SIG-M5 treated with dmso at 0.1 percent for 504 hours (cell line): Measurements from ENCODE around the gene CDKN1A.
"Not testable (repeated sequence)": the region's sequence is repeated elsewhere in the genome, so short reads cannot be mapped to it uniquely, and the experiment has no call there.

Source experiments
- DNase-seq: peaks from one replicate; lab custom pipeline; 2025; ENCODE audit not compliant: unreplicated experiment; lab: John Stamatoyannopoulos, UW

The CDKN1A gene

GRCh38 chr6:36717871-36718540 lies 39.5 kb downstream of the CDKN1A start:
- no peak for DNase-seq

GRCh38 chr6:36718560-36718959 lies 40.0 kb downstream of the CDKN1A start:
- no peak for DNase-seq

DNA sequence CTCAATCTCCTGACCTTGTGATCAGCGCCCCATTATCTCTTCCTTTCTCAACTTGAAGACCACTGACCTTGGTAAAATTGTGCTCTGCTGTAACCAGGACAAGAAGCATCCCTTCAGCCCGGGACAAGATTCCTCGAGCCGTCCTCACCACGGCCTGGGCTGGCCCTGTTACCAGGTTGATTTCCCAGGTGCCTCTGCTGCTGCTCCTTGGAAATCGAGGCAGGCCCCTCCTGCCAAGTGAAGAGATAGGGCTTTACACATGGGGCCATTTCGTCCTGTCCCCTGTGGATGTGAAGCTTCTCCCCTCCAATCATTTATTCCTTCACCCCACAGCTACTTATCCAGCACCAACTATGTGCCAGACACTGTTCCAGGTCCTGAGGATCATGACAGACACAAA lies 40.6 kb downstream of the CDKN1A start:
- no peak for DNase-seq

DNA sequence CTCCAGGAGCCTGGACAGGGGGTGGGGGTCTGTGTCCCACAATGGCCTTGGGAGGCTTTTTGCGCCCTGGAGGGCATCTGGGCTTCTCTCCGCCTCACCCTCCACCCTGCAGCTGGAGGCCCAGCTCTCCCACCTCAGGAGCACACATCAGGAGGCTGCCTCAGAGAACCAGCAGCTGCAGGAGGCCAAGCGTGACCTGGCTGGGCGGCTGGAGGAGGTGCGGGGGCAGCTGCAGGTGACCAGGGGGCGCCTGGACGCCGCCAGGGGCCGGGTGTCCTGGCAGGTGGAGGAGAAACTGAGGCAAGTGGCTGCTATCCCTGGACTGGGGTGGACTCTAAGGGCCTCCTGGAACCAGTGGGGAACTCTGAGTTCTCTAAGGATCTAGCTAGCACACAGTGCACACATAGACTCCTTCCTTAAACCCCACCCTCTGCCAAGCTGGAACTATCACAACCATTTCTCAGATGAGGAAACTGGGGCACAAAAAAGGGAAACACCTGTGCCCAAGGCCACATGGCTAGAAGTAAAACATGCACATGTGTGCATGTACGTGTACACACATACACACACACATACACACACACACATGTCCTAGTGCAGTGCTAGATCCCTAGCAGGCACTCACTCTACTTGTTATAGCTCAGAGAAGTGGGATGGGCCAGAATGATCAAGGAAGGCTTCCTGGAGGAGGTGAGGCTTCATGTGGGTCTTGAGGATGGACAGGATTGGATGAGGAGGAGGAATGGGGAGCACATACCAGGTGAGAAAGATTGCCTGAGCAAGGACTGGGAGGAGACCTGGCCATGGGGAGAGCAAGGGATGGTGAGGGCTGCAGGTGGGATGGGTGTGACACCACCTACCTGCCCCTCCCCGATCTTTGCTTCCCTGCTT lies 42.0 kb downstream of the CDKN1A start:
- no peak for DNase-seq

- DNase-seq: no peak
These were observed 43.0 kb downstream of the CDKN1A start for GRCh38 chr6:36721369-36722140.

DNA sequence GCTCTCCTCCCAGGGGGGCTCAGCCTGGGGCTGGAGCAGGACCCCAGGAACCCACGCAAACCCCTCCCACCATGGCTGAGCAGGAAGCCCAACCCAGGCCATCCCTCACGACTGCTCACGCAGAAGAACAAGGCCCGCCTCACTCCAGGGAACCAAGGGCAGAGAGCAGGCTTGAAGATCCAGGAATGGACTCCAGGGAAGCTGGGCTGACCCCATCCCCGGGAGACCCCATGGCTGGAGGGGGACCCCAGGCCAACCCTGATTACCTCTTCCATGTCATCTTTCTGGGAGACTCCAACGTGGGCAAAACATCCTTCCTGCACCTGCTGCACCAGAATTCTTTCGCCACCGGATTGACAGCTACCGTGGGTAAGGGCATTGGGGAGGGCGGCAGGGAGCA lies 43.9 kb downstream of the CDKN1A start:
- no peak for DNase-seq

DNA sequence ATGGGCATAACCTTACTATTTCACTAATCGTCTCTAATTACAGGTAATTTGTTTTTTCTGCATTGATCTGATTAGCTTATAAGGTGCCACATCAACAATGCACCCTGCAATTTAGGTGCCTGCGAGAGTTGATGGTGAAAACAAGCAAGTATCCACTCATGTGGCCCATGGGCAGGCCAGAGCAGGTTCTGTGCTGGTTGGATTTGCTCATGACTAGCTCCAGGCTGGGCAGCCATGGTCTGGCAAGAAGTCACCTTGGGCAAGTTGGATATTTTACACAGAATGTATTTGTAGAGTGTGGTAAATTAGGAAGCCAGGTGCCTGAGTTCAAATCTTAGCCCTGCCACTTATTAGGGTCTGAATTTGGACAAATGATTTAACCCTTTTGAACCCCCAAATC lies 44.4 kb downstream of the CDKN1A start:
- DNase-seq: no peak

DNA sequence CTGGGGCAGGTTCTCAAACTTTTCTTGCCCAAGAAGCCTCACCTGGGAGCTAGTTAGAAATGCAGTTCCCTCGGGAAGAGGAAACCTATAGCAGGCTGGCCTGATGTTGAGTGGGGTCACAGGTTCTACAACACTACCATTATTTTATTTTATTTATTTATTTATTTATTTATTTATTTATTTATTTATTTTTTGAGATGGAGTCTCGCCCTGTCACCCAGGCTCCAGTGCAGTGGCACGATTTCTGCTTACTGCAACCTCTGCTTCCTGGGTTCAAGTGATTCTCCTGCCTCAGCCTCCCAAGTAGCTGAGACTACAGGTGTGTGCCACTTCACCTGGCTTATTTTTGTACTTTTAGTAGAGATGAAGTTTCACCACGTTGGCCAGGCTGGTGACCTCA lies 45.5 kb downstream of the CDKN1A start:
- not testable (repeated sequence) for DNase-seq

DNA sequence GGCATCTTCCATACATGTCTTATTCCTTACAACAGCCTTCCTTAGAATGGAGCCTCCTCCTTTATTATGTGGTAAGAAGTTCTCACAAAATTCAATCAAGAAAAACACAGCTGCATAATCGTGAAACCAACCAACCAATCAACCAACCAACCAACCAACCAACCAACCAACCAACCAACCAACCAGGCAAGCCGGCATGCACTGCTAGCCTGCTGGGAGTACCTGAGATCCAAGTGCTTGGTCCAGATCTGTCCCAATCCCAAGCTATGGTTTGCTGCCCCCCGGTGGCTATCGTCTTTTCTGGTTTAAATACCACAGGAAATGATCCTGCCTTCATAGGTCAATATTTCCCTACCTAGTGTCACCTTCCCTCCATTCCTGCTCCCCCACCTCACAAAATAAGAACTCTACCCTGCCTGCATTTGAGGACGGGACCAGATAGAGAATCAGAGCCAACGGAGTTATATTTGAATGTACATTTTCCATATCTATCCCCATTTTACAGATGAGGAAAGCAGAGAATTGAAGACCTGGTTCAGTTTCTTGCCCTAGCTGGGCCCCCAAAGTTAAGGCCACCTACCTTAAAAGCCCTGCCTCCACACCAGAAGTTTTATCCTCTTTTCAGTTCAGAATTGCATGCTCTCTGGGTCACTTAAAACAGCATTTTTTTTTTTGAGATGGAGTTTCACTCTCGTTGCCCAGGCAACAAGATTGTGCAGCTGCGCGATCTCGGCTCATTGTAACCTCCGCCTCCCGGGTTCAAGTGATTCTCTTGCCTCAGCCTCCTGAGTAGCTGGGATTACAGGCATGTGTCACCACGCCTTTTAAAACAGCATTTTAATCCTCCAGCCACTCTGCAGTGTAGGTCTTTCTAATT lies 46.2 kb downstream of the CDKN1A start:
- DNase-seq: peak; percentile 30

GRCh38 chr6:36725581-36725980 lies 47.1 kb downstream of the CDKN1A start:
- no peak for DNase-seq

DNA sequence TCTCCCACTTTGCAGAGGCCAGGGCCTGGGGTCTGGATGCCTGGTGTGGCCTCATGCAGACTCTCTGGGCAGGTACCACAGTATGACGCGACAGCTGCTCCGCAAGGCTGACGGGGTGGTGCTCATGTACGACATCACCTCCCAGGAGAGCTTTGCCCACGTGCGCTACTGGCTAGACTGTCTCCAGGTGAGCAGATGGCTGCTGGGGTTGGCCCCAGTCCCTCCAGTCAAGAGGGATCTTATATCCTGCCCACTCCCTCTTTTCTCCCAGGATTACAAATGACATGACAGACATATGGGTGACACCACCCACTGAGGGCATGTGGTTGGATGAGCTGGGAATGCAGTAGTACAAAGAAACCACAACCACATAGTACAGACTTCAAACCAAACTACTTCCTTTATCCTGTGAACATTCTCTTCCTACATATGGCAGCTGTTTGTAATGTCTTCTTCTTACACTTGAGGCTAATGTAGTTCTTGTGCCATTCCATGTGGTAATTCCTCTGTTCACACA lies 49.0 kb downstream of the CDKN1A start:
- peak; percentile 85 for DNase-seq

DNA sequence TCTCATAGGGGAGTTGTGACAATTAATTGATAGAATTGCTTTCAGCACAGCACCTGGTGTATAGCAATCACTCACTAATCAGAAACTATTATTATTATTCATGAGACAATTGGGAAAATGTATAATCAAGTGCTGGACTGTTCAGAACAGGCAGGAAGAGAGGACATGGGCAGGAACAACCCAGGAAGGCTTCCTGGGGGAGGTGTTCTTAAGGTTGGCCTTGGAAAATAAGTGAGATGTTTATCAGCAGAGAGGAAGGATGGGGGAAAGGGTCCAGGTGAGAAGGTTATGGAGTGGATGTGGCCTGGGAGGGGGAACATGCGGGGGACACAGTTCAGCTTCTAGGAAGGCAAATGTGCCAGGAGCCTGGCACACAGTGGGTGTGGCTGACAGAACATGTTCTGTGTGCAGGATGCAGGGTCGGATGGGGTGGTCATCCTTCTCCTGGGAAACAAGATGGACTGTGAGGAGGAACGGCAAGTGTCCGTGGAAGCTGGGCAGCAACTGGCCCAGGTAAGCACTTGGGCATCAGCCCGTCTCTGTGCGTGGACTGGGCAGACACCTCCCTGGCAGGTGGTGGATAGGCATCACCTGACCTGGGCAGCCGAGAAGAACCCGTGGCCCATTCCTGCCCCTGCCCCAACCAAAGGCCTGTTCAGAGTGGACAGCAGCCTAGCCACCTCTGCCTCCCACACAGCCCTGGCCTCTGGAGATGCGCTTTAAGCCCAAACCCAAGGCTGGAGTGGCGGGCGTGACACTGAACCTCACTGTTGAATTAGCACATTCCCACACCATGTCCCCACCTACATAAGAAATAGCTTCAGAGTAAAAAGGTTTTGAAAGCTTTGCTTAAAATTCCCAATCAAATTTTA lies 50.0 kb downstream of the CDKN1A start:
- DNase-seq: no peak

- DNase-seq: no peak
These were observed 50.6 kb downstream of the CDKN1A start for GRCh38 chr6:36729161-36729524.

GRCh38 chr6:36730424-36731380 lies 52.2 kb downstream of the CDKN1A start:
- no peak for DNase-seq

GRCh38 chr6:36731622-36732310 lies 53.3 kb downstream of the CDKN1A start:
- DNase-seq: no peak

GRCh38 chr6:36733300-36733699 lies 54.8 kb downstream of the CDKN1A start:
- DNase-seq: no peak

DNA sequence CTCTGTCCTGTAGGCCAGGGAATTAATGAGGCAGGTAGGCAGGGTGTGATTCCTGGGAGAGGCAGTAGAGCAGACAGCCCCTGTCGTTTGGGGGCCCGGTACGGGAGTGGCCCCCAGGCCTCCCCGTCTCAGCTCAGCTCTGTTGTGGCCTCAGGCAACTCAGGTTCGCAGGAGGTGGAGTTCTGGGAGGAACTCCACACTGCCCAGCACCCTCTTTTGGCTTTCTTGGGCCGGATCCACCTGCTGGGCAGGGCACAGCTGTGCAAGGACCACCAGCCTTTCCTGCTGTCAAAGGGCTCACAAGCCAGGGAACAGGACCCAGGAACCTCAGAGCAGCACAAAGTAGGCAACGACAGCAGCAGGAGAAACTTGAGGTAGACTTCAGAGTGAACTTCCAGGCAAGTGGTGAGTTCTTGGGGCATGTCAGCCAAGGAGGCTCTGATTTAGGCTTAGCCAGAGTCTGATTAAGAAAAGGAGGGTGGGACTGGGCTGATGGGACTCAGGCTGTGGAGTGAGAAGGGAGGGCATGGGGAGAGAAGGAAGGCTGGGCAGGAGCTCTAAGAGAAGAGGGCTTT lies 56.1 kb downstream of the CDKN1A start:
- no peak for DNase-seq
